K562 (cell line): ENCODE measurements around the gene BIRC6. TPM values are rescaled to one million over a fixed set of nuclear protein-coding genes. Genes with fewer than 3 reads are reported as not detected.

Experiments used
- ARID2 ChIP-seq: fragments of 450-650 bp; IDR thresholded peaks from 2 replicates; pipeline ENCODE4 v1.6.1; 2017; ENCODE audit warnings: antibody characterized with exemption, mild to moderate bottlenecking
- CREB3L1 ChIP-seq: fragments of 450-650 bp; IDR thresholded peaks from 2 replicates; pipeline ENCODE4 v1.6.1; 2014; ENCODE audit warnings: low read depth, mild to moderate bottlenecking, moderate library complexity, borderline replicate concordance
- ETV1 ChIP-seq: fragments of 450-650 bp; conservative IDR thresholded peaks from 2 replicates; pipeline ENCODE4 v1.6.1; 2016; ENCODE audit warnings: missing genetic modification characterization, control low read depth, low read depth, missing compliant biosample characterization
- HDAC6 ChIP-seq: IDR thresholded peaks from 2 replicates; pipeline ENCODE4 v1.6.1; 2012; ENCODE audit warnings: low read depth, mild to moderate bottlenecking, control low read depth, inconsistent platforms, low read length, moderate library complexity
- HNRNPL ChIP-seq: fragments of 200-400 bp; formaldehyde crosslinking; IDR thresholded peaks from 2 replicates; pipeline ENCODE4 v1.6.1; 2017; ENCODE audit warnings: low read depth, mild to moderate bottlenecking, low read length
- MAX ChIP-seq: sonication (generic); formaldehyde crosslinking; IDR thresholded peaks from 2 replicates; pipeline ENCODE4 v1.9.0; 2022; ENCODE audit warnings: mild to moderate bottlenecking, missing genetic modification reagents
- MCM3 ChIP-seq: fragments of 450-650 bp; IDR thresholded peaks from 2 replicates; pipeline ENCODE4 v1.6.1; 2016
- MYNN ChIP-seq, 2 experiments: sonication (generic); formaldehyde crosslinking in 1 of 2; IDR thresholded peaks; 2 replicates each; pipeline versions ENCODE4 v1.5.0 to v1.6.1; 2016 to 2020; ENCODE audit warnings: antibody characterized with exemption in 1 of 2, missing genetic modification reagents in 1 of 2
- NFRKB ChIP-seq: fragments of 450-650 bp; IDR thresholded peaks from 2 replicates; pipeline ENCODE4 v1.6.1; 2016; ENCODE audit warnings: low read depth
- NUFIP1 ChIP-seq: fragments of 450-650 bp; IDR thresholded peaks from 2 replicates; pipeline ENCODE4 v1.6.1; 2018; ENCODE audit not compliant: partially characterized antibody
- PHB ChIP-seq: fragments of 250-450 bp; sonication (Bioruptor Pico); IDR thresholded peaks from 2 replicates; pipeline ENCODE4 v1.5.0; 2021
- RBFOX2 ChIP-seq: fragments of 200-400 bp; formaldehyde crosslinking; IDR thresholded peaks from 2 replicates; pipeline ENCODE4 v1.6.1; 2017; ENCODE audit warnings: low read depth, mild to moderate bottlenecking, low read length, moderate library complexity
- RBM14 ChIP-seq: fragments of 200-400 bp; formaldehyde crosslinking; IDR thresholded peaks from 2 replicates; pipeline ENCODE4 v1.6.1; 2018; ENCODE audit warnings: low read depth, mild to moderate bottlenecking, low read length, moderate library complexity, borderline replicate concordance; ENCODE audit not compliant: insufficient read depth
- SAP30 ChIP-seq: fragments of 200-600 bp; sonication (generic); IDR thresholded peaks from 2 replicates; pipeline ENCODE4 v1.6.1; 2012; ENCODE audit warnings: borderline replicate concordance, low read depth, mild to moderate bottlenecking, moderate library complexity, low read length, control low read depth, inconsistent platforms; ENCODE audit not compliant: insufficient read depth, poor library complexity, severe bottlenecking
- SIN3A ChIP-seq, 2 experiments: fragments of 150-350 bp in 1 of 2; IDR thresholded peaks; 2 replicates each; pipeline ENCODE4 v1.6.1; 2011 to 2016; ENCODE audit warnings: borderline replicate concordance in 2 of 2, low read depth in 2 of 2, low read length in 2 of 2, mild to moderate bottlenecking in 2 of 2, moderate library complexity in 2 of 2; ENCODE audit not compliant: control insufficient read depth in 1 of 2
- SNRNP70 ChIP-seq: fragments of 200-400 bp; formaldehyde crosslinking; optimal IDR thresholded peaks from 2 replicates; pipeline ENCODE3; 2017; ENCODE audit warnings: low read depth, low read length
- SP1 ChIP-seq: sonication (generic); formaldehyde crosslinking; IDR thresholded peaks from 2 replicates; pipeline ENCODE4 v1.8.1; 2022; ENCODE audit warnings: mild to moderate bottlenecking, missing genetic modification reagents
- ZBED1 ChIP-seq: IDR thresholded peaks from 2 replicates; pipeline ENCODE4 v1.6.1; 2014
- ZBTB17 ChIP-seq: fragments of 450-650 bp; formaldehyde crosslinking; IDR thresholded peaks from 2 replicates; pipeline ENCODE4 v1.4.0; 2020; ENCODE audit warnings: mild to moderate bottlenecking
- ZFP1 ChIP-seq: fragments of 450-650 bp; formaldehyde crosslinking; IDR thresholded peaks from 2 replicates; pipeline ENCODE4 v1.4.0; 2020; ENCODE audit warnings: mild to moderate bottlenecking, mixed read lengths
- ZKSCAN8 ChIP-seq: fragments of 200-800 bp; sonication (Bioruptor generic); IDR thresholded peaks from 2 replicates; pipeline ENCODE4 v1.6.1; 2016; ENCODE audit warnings: missing genetic modification characterization, missing compliant biosample characterization
- polyA plus RNA-seq, 8 experiments: library from polyadenylated mRNA; depleted of rRNA in 4 of 8; stranded (reverse) in 5 of 8; unstranded in 3 of 8; fragments of >200 nt; fragmentation: Nextera tagmentation in 2 of 8; fragmentation: Illumina TruSeq in 1 of 8; extraction: Ambion mirVana in 2 of 8; extraction: Trizol in 1 of 8; gene quantifications; 2 replicates each; pipeline versions ENCODE4 v1.2.1 to v1.2.3, GENCODE V29; 2011 to 2014; ENCODE audit warnings: inconsistent platforms in 1 of 8, missing spikeins in 1 of 8
- total RNA-seq, 7 experiments: library from RNA; depleted of rRNA in 6 of 7; stranded (reverse); fragments of >200 nt in 6 of 7; fragmentation: Illumina TruSeq in 2 of 7; extraction: Trizol in 2 of 7; gene quantifications; 2 replicates each; pipeline versions ENCODE4 v1.2.1 to v1.2.3, GENCODE V29; 2011 to 2021; ENCODE audit warnings: low replicate concordance in 1 of 7
- TF ChIP-seq, protein P1 (sequence below): fragments of 250-450 bp; sonication (Bioruptor Pico); IDR thresholded peaks from 2 replicates; pipeline ENCODE4 v1.5.0; 2021
- TF ChIP-seq, protein P2 (sequence below): sonication (generic); formaldehyde crosslinking; IDR thresholded peaks from 2 replicates; pipeline ENCODE4 v1.8.1; 2023; ENCODE audit warnings: mild to moderate bottlenecking, missing genetic modification reagents
- TF ChIP-seq, protein P3 (sequence below): IDR thresholded peaks from 2 replicates; pipeline ENCODE4 v1.6.1; 2011; ENCODE audit not compliant: insufficient read length; ENCODE audit errors: extremely low read depth

The BIRC6 gene
- total and polyA plus RNA-seq, 9 of the 15 experiments (the other 6 are each of a cell fraction or from before 2014, with no cell fraction given) = 18.8 to 110 (median 49.8) TPM

DNA sequence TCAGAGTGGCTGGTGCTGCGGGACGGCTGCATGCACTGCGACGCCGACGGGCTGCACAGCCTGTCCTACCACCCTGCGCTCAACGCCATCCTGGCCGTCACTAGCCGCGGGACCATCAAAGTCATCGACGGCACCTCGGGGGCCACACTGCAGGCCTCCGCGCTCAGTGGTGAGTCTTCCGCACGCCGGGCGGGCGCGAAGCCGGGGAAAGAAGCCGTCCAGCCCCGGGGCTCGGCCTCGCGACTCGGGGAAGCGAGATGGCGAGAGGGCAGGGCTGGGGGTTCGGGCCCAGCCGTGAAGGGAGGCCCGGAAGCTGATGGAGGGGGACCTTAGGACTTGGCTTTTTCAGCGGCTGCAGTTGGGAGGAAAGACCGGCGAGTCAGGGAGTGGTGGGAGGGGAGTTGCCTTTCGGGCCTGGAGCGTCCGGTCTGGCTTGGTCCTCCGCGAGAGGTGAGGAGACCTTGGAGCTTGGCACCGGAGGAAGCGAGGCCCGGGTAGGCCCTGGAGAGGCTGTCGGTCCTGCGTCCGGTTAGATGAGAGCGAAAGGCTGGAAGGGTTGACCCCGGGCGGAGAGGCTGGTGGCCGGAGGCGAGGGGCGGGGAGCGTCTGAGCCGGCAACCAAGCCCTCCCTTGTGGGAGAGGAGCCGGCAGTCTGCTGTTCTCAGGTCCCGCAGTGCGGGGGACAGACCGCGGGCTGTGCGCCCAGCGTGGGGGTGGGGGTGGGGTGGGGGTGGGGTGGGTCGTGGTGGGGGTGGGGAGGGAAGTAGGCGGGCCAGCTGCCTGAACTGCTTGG is 691 bp downstream of the BIRC6 start (continued):
- no peak for TF ChIP-seq HDAC6
- no peak for TF ChIP-seq ZBTB17 (CRISPR knock-in tag)
- TF ChIP-seq RBFOX2 = peak; percentile 74
- no peak for TF ChIP-seq MCM3
- TF ChIP-seq, protein P1, sequence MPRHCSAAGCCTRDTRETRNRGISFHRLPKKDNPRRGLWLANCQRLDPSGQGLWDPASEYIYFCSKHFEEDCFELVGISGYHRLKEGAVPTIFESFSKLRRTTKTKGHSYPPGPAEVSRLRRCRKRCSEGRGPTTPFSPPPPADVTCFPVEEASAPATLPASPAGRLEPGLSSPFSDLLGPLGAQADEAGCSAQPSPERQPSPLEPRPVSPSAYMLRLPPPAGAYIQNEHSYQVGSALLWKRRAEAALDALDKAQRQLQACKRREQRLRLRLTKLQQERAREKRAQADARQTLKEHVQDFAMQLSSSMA (CRISPR knock-in tag) = no peak
- TF ChIP-seq ZBED1 = no peak
- no peak for TF ChIP-seq CREB3L1
- peak in 1 of 2 experiments; percentile 12; a peak in 2 of 4 replicates for TF ChIP-seq SIN3A (IDR thresholded peaks at IDR 0.05; ENCODE audit: borderline replicate concordance in 2 of 2, control insufficient read depth in 1 of 2, low read depth in 2 of 2, low read length in 2 of 2)
- 0 out of 2 replicates have a peak, but pooled peaks have one; percentile 53 for TF ChIP-seq RBM14
- peak; percentile 59; the same call in 1 of the 2 replicates for TF ChIP-seq ETV1
- no peak for TF ChIP-seq MAX
- no peak for TF ChIP-seq ZFP1
- peak; percentile 53; the same call in 1 of the 2 replicates for TF ChIP-seq NFRKB
- peak; percentile 48; the same call in 1 of the 2 replicates for TF ChIP-seq PHB
- TF ChIP-seq SAP30 = peak; percentile 59
- no peak for TF ChIP-seq ZKSCAN8 (CRISPR knock-in tag)
- TF ChIP-seq, protein P2, sequence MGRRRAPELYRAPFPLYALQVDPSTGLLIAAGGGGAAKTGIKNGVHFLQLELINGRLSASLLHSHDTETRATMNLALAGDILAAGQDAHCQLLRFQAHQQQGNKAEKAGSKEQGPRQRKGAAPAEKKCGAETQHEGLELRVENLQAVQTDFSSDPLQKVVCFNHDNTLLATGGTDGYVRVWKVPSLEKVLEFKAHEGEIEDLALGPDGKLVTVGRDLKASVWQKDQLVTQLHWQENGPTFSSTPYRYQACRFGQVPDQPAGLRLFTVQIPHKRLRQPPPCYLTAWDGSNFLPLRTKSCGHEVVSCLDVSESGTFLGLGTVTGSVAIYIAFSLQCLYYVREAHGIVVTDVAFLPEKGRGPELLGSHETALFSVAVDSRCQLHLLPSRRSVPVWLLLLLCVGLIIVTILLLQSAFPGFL (CRISPR knock-in tag) = no peak
- TF ChIP-seq SNRNP70 = no peak
- no peak for TF ChIP-seq MYNN (IDR thresholded peaks at IDR 0.05)
- no peak for TF ChIP-seq MYNN (CRISPR knock-in tag; IDR thresholded peaks at IDR 0.05)
- TF ChIP-seq NUFIP1 = no peak
- TF ChIP-seq SP1 (CRISPR knock-in tag) = peak; percentile 23; the same call in 1 of the 2 replicates
- TF ChIP-seq, protein P3, sequence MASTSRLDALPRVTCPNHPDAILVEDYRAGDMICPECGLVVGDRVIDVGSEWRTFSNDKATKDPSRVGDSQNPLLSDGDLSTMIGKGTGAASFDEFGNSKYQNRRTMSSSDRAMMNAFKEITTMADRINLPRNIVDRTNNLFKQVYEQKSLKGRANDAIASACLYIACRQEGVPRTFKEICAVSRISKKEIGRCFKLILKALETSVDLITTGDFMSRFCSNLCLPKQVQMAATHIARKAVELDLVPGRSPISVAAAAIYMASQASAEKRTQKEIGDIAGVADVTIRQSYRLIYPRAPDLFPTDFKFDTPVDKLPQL = no peak
- no peak for TF ChIP-seq ARID2
- 0 out of 2 replicates have a peak, but pooled peaks have one; percentile 3 for TF ChIP-seq HNRNPL
